ENCODE results near the gene BCAS3. TPM values are rescaled to one million over a fixed set of nuclear protein-coding genes. Genes with fewer than 3 reads are reported as not detected.

BCAS3 gene
- polyA plus RNA-seq, 3 donors, result 10.3 to 19.1 (median 14.7) TPM

DNA sequence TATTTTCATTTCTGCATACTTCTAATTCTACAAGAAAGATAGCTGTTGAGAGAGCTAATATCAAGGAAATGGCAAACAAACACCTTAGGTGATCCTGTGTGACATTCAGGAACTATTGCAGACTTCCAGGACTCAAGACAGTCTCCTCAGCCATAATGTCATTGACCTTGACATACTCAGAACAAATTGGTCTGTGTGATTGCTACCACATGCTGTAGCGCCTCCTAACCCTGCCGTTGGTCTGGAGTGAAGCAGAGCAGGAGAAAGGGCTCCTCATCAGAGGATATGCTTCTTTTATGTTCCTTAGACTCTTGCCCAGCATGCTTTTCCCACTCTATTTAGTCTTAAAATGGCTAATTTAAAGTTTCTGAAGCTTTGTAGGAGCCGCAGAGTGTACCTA is 527.8 kb downstream of the BCAS3 start:
- Mint-ChIP-seq H3K27ac (no peak overlapping the region), H3K27me3 (ENCODE audit: low read depth in 3 of 3) (no peaks in the 10 kb centered on the region), H3K36me3 (no peaks in the 10 kb centered on the region), H3K4me3 (no peak overlapping the region), H3K9me3 (no peaks in the 10 kb centered on the region), H3K4me1 (no peaks in the 10 kb centered on the region)
- DNase-seq, result no peak
- Histone ChIP-seq H3K4me2 (replicated peaks; ENCODE audit: extremely low read depth, low read length, poor library complexity, severe bottlenecking) (no peak overlapping the region), H4K20me1 (ENCODE audit: insufficient read depth, low read length) (no peaks in the 10 kb centered on the region), H3K9ac (ENCODE audit: insufficient read depth, low read length, poor library complexity, severe bottlenecking) (no peak overlapping the region), H3K79me2 (ENCODE audit: insufficient read depth, low read length) (no peaks in the 10 kb centered on the region), H3K27me3 (ENCODE audit: control insufficient read depth in 2 of 2, insufficient read depth in 2 of 2, low read length in 2 of 2) (no peaks in the 10 kb centered on the region), H3K36me3 (replicated peaks in 1 of 2; ENCODE audit: control insufficient read depth in 1 of 2, insufficient read depth in 2 of 2, low read length in 2 of 2) (no peaks in the 10 kb centered on the region), H3K27ac (ENCODE audit: low read depth in 1 of 2, low read length in 2 of 2) (no peak overlapping the region), H3K4me3 (replicated peaks in 1 of 3; ENCODE audit: low read depth in 2 of 3, low read length in 3 of 3) (no peak overlapping the region), H3K9me3 (replicated peaks in 1 of 2; ENCODE audit: control insufficient read depth in 1 of 2, insufficient read depth in 1 of 2, low read length in 2 of 2) (no peaks in the 10 kb centered on the region), H2AFZ (ENCODE audit: insufficient read depth, low read depth, low read length, poor library complexity, severe bottlenecking) (no peak overlapping the region), H3K4me1 (ENCODE audit: control insufficient read depth in 1 of 2, insufficient read depth in 2 of 2, low read length in 2 of 2) (no peaks in the 10 kb centered on the region)
- WGBS (ENCODE audit: insufficient coverage), result 93% methylated on average over 2 of the region's 3 CpGs
- intact Hi-C loops (cut with micrococcal nuclease), result no loop called here
- no peak for TF ChIP-seq CTCF (IDR thresholded peaks at IDR 0.05)

DNA sequence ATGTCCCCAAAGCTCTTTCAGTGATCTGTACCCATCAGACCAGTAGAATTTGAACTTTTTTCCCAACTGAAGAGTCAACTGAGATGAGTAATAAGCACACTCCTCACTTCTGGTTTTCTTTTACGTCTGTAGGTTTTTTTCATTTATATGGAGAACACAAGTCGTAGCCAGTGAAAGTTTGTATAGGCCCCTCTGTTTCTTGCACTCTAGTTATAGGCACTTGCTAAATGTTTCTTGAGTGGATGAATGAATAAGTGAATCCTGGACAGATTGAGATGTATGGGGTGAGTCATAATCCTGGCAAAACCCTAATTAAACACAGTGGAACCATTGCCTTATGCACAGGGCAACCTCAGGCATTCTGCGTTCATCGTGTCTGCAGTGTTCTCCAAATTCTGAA is 528.3 kb downstream of the BCAS3 start:
- H3K4me1 ChIP-seq (ENCODE audit: control insufficient read depth in 1 of 2, insufficient read depth in 2 of 2, low read length in 2 of 2), result no peaks in the 10 kb centered on the region
- H3K4me3 ChIP-seq (replicated peaks in 1 of 3; ENCODE audit: low read depth in 2 of 3, low read length in 3 of 3), result no peak overlapping the region
- Mint-ChIP-seq H3K9me3 (no peaks in the 10 kb centered on the region), H3K4me1 (no peaks in the 10 kb centered on the region), H3K27me3 (ENCODE audit: low read depth in 3 of 3) (no peaks in the 10 kb centered on the region), H3K27ac (no peak overlapping the region), H3K36me3 (no peaks in the 10 kb centered on the region), H3K4me3 (no peak overlapping the region)
- no peak for DNase-seq
- H3K36me3 ChIP-seq (replicated peaks in 1 of 2; ENCODE audit: control insufficient read depth in 1 of 2, insufficient read depth in 2 of 2, low read length in 2 of 2), result no peaks in the 10 kb centered on the region
- no peak overlapping the region for H3K4me2 ChIP-seq (replicated peaks; ENCODE audit: extremely low read depth, low read length, poor library complexity, severe bottlenecking)
- no peak for TF ChIP-seq CTCF (IDR thresholded peaks at IDR 0.05)
- no peaks in the 10 kb centered on the region for H3K9me3 ChIP-seq (replicated peaks in 1 of 2; ENCODE audit: control insufficient read depth in 1 of 2, insufficient read depth in 1 of 2, low read length in 2 of 2)
- H4K20me1 ChIP-seq (ENCODE audit: insufficient read depth, low read length), result no peaks in the 10 kb centered on the region
- no peaks in the 10 kb centered on the region for H3K27me3 ChIP-seq (ENCODE audit: control insufficient read depth in 2 of 2, insufficient read depth in 2 of 2, low read length in 2 of 2)
- no peak overlapping the region for H3K27ac ChIP-seq (ENCODE audit: low read depth in 1 of 2, low read length in 2 of 2)
- no peak overlapping the region for H2AFZ ChIP-seq (ENCODE audit: insufficient read depth, low read depth, low read length, poor library complexity, severe bottlenecking)
- no CpG with 5 or more reads among the region's 4 CpGs for WGBS (ENCODE audit: insufficient coverage)
- no peak overlapping the region for H3K9ac ChIP-seq (ENCODE audit: insufficient read depth, low read length, poor library complexity, severe bottlenecking)
- no peaks in the 10 kb centered on the region for H3K79me2 ChIP-seq (ENCODE audit: insufficient read depth, low read length)
- intact Hi-C loops (cut with micrococcal nuclease), result no loop called here

Measured in CD14-positive monocyte (primary cell).